Measurements from ENCODE around the gene LYPD8. TPM values are rescaled to one million over a fixed set of nuclear protein-coding genes. Genes with fewer than 3 reads are reported as not detected.
"Not testable (repeated sequence)": the region's sequence is repeated elsewhere in the genome, so short reads cannot be mapped to it uniquely, and the experiment has no call there.

LYPD8 gene
- polyA plus RNA-seq, 1 donor from 2014 or later, result not detected

DNA sequence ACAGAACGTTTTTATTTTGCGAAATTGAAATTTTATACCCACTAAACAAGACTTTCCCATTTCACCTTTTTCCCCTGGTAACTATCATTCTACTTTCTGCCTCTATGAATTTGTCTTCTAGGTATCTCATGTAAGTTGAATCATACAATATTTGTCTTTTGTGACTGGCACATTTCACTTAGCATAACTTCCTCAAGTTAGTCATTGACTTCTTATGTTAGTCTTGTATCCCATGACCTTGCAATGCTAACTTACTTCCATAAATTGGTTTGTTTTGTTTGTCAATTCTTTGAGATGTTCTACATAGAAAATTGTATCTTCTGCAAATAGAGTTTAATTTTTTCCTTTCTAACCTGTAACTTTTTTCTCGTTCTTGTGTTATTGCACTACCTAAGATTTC, 43.2 kb upstream of the LYPD8 start:
- Histone ChIP-seq H3K9me3 (ENCODE audit: low read length) (peaks cover 4% of the 10 kb centered on the region), H2AFZ (ENCODE audit: low read depth, low read length) (no peak overlapping the region), H3K36me3 (ENCODE audit: insufficient read depth, low read length) (no peaks in the 10 kb centered on the region), H4K20me1 (ENCODE audit: insufficient read depth) (no peaks in the 10 kb centered on the region), H3F3A (ENCODE audit: insufficient read depth, low read length, poor library complexity, severe bottlenecking) (no peaks in the 10 kb centered on the region), H3K79me2 (replicated peaks; ENCODE audit: insufficient read depth, low read length) (no peaks in the 10 kb centered on the region), H3K4me3 (ENCODE audit: low read length) (no peak overlapping the region), H3K9me2 (ENCODE audit: insufficient read depth, low read length) (no peaks in the 10 kb centered on the region), H3K27ac (ENCODE audit: low read length) (no peak overlapping the region), H3K27me3 (ENCODE audit: insufficient read depth, low read depth, low read length) (no peaks in the 10 kb centered on the region), H3K4me2 (ENCODE audit: low read length) (no peak overlapping the region), H3K9ac (ENCODE audit: low read length) (no peak overlapping the region)
- TF ChIP-seq, protein P1, sequence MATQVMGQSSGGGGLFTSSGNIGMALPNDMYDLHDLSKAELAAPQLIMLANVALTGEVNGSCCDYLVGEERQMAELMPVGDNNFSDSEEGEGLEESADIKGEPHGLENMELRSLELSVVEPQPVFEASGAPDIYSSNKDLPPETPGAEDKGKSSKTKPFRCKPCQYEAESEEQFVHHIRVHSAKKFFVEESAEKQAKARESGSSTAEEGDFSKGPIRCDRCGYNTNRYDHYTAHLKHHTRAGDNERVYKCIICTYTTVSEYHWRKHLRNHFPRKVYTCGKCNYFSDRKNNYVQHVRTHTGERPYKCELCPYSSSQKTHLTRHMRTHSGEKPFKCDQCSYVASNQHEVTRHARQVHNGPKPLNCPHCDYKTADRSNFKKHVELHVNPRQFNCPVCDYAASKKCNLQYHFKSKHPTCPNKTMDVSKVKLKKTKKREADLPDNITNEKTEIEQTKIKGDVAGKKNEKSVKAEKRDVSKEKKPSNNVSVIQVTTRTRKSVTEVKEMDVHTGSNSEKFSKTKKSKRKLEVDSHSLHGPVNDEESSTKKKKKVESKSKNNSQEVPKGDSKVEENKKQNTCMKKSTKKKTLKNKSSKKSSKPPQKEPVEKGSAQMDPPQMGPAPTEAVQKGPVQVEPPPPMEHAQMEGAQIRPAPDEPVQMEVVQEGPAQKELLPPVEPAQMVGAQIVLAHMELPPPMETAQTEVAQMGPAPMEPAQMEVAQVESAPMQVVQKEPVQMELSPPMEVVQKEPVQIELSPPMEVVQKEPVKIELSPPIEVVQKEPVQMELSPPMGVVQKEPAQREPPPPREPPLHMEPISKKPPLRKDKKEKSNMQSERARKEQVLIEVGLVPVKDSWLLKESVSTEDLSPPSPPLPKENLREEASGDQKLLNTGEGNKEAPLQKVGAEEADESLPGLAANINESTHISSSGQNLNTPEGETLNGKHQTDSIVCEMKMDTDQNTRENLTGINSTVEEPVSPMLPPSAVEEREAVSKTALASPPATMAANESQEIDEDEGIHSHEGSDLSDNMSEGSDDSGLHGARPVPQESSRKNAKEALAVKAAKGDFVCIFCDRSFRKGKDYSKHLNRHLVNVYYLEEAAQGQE (IDR thresholded peaks at IDR 0.05; ENCODE audit: borderline replicate concordance), result no peak
- TF ChIP-seq RAD21 (conservative IDR thresholded peaks at IDR 0.05) (no peak), SMC3 (conservative IDR thresholded peaks at IDR 0.05; ENCODE audit: poor library complexity) (no peak), MXI1 (conservative IDR thresholded peaks at IDR 0.05; ENCODE audit: poor library complexity, severe bottlenecking) (no peak), TAF1 (IDR thresholded peaks at IDR 0.05; ENCODE audit: low read depth) (no peak), EP300 (conservative IDR thresholded peaks at IDR 0.05; ENCODE audit: poor library complexity, severe bottlenecking) (no peak), POLR2AphosphoS5 (IDR thresholded peaks at IDR 0.05) (no peak), EZH2 (IDR thresholded peaks at IDR 0.05; ENCODE audit: borderline replicate concordance, insufficient read depth, low read length, poor library complexity, severe bottlenecking) (no peak)
- TF ChIP-seq, protein P2, sequence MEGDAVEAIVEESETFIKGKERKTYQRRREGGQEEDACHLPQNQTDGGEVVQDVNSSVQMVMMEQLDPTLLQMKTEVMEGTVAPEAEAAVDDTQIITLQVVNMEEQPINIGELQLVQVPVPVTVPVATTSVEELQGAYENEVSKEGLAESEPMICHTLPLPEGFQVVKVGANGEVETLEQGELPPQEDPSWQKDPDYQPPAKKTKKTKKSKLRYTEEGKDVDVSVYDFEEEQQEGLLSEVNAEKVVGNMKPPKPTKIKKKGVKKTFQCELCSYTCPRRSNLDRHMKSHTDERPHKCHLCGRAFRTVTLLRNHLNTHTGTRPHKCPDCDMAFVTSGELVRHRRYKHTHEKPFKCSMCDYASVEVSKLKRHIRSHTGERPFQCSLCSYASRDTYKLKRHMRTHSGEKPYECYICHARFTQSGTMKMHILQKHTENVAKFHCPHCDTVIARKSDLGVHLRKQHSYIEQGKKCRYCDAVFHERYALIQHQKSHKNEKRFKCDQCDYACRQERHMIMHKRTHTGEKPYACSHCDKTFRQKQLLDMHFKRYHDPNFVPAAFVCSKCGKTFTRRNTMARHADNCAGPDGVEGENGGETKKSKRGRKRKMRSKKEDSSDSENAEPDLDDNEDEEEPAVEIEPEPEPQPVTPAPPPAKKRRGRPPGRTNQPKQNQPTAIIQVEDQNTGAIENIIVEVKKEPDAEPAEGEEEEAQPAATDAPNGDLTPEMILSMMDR (IDR thresholded peaks at IDR 0.05; ENCODE audit: poor library complexity, severe bottlenecking), result no peak

DNA sequence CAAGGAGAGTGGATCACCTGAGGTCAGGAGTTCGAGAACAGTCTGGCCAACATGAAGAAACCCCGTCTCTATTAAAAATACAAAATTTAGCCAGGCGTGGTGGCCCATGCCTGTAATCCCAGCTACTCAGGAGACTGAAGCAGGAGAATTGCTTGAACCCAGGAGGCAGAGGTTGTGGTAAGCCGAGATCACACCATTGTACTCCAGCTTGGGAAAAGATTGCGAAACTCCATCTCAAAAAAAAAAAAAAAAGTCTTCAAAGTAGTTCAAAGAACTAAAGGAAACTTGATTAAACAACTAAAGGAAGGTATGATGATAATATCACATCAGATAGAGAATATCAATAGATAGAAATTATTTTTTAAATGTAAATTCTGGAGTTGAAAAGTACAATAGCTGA, 39.1 kb upstream of the LYPD8 start:
- not testable (repeated sequence) for H3K27me3 ChIP-seq (ENCODE audit: insufficient read depth, low read depth, low read length); H3K36me3 ChIP-seq (ENCODE audit: insufficient read depth, low read length); H3K79me2 ChIP-seq (replicated peaks; ENCODE audit: insufficient read depth, low read length); H3K27ac ChIP-seq (ENCODE audit: low read length); H3K4me3 ChIP-seq (ENCODE audit: low read length); H3K4me2 ChIP-seq (ENCODE audit: low read length); H3F3A ChIP-seq (ENCODE audit: insufficient read depth, low read length, poor library complexity, severe bottlenecking); H3K9ac ChIP-seq (ENCODE audit: low read length); H3K9me2 ChIP-seq (ENCODE audit: insufficient read depth, low read length); H3K9me3 ChIP-seq (ENCODE audit: low read length); H2AFZ ChIP-seq (ENCODE audit: low read depth, low read length); H4K20me1 ChIP-seq (ENCODE audit: insufficient read depth)

DNA sequence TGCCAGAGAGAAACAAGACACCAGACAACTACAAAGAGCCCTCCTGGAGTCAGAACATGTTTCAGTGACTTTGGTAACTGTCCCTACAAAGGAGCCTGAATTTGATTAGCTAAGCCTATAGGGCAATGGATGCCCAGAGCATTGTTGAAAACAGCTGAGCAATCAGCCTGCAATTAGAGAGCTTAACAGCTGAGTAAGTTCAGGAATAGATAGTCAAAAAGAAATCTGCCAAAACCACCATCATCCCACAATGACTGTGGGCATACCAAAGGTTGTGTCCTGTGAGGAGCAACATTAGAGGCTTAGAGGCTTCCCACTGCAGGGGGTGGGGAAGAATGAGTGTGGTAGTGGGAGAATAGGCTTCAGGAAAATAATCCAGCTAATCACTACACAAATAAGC, 38.0 kb upstream of the LYPD8 start:
- Histone ChIP-seq H3F3A (ENCODE audit: insufficient read depth, low read length, poor library complexity, severe bottlenecking) (no peaks in the 10 kb centered on the region), H3K9me2 (ENCODE audit: insufficient read depth, low read length) (no peaks in the 10 kb centered on the region), H3K36me3 (ENCODE audit: insufficient read depth, low read length) (no peaks in the 10 kb centered on the region), H3K9ac (ENCODE audit: low read length) (no peak overlapping the region), H3K79me2 (replicated peaks; ENCODE audit: insufficient read depth, low read length) (no peaks in the 10 kb centered on the region), H3K27ac (ENCODE audit: low read length) (no peak overlapping the region), H3K9me3 (ENCODE audit: low read length) (no peaks in the 10 kb centered on the region), H2AFZ (ENCODE audit: low read depth, low read length) (no peak overlapping the region), H3K4me2 (ENCODE audit: low read length) (no peak overlapping the region), H3K27me3 (ENCODE audit: insufficient read depth, low read depth, low read length) (no peaks in the 10 kb centered on the region), H4K20me1 (ENCODE audit: insufficient read depth) (no peaks in the 10 kb centered on the region), H3K4me3 (ENCODE audit: low read length) (no peak overlapping the region)
- no peak for TF ChIP-seq MXI1 (conservative IDR thresholded peaks at IDR 0.05; ENCODE audit: poor library complexity, severe bottlenecking)
- TF ChIP-seq, protein P2 (IDR thresholded peaks at IDR 0.05; ENCODE audit: poor library complexity, severe bottlenecking), result no peak
- TF ChIP-seq EP300 (conservative IDR thresholded peaks at IDR 0.05; ENCODE audit: poor library complexity, severe bottlenecking), result no peak
- TF ChIP-seq SMC3 (conservative IDR thresholded peaks at IDR 0.05; ENCODE audit: poor library complexity), result no peak
- TF ChIP-seq RAD21 (conservative IDR thresholded peaks at IDR 0.05), result no peak
- no peak for TF ChIP-seq EZH2 (IDR thresholded peaks at IDR 0.05; ENCODE audit: borderline replicate concordance, insufficient read depth, low read length, poor library complexity, severe bottlenecking)
- TF ChIP-seq POLR2AphosphoS5 (IDR thresholded peaks at IDR 0.05), result no peak
- TF ChIP-seq, protein P1 (IDR thresholded peaks at IDR 0.05; ENCODE audit: borderline replicate concordance), result no peak
- no peak for TF ChIP-seq TAF1 (IDR thresholded peaks at IDR 0.05; ENCODE audit: low read depth)
